Hepatocyte (in vitro differentiated cells): ENCODE data around the gene LHFPL3.

Experiments used
- CTCF ChIP-seq: fragments of 200-600 bp; sonication (generic); IDR thresholded peaks from 2 replicates; pipeline ENCODE4 v1.5.1; 2016; ENCODE audit warnings: antibody characterized with exemption, mild to moderate bottlenecking; ENCODE audit not compliant: poor library complexity
- EZH2phosphoT487 ChIP-seq: fragments of 200-600 bp; sonication (generic); IDR thresholded peaks from one replicate; pipeline ENCODE4 v1.6.1; 2018; ENCODE audit warnings: antibody characterized with exemption, mild to moderate bottlenecking, low read depth, moderate library complexity; ENCODE audit not compliant: unreplicated experiment, severe bottlenecking

DNA sequence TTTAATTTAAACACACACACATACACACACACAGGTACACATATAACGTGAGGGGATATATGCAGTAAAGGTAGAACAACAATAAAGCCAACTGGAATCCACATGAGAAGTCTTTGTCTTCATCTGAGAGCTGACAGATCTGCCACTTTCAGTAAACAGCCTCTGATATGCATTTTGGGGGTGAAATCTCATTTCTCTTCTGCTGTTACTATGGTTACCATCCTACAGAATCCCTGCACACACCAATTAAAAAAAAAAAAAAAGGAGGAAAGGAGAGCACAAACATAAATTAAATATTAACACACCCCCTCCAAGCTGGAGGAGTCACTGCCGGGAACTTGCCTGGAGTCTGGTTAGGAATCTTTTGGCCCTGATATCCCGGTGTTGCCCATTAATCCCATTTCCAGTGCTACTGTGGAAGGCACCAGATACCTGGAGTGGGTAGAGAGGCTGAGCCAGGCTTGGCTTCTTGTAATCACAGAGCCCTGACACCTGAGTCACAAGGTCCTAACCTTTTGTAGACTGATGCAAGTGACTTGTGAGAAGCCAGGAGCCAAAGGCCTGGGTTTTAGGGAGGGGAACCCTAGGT lies 169.1 kb downstream of the LHFPL3 start:
- TF ChIP-seq CTCF (no peak), EZH2phosphoT487 (no peak)
